Right renal pelvis (tissue), 4 donors: ENCODE data around the gene PRDM16. TPM values are rescaled to one million over a fixed set of nuclear protein-coding genes. Genes with fewer than 3 reads are reported as not detected.

Source experiments
- DNase-seq, 4 donors: peaks; one replicate each; pipeline ENCODE4 v3.0.0-alpha.2; 2013; ENCODE audit warnings: low read depth in 4 of 4, low spot score in 3 of 4, missing footprints in 1 of 4
- polyA plus RNA-seq, 4 donors: library from polyadenylated mRNA; unstranded; fragments of 120-200 nt; gene quantifications; one replicate each; pipeline ENCODE4 v1.2.1, GENCODE V29; 2013; ENCODE audit not compliant: insufficient read length in 4 of 4

The PRDM16 gene
- polyA plus RNA-seq, 4 donors: 6.0 to 8.1 (median 7.0) TPM

GRCh38 chr1:3135744-3136455 is 66.9 kb downstream of the PRDM16 start:
- no peak for DNase-seq

- no peak for DNase-seq
Observed at GRCh38 chr1:3136532-3136931, 67.5 kb downstream of the PRDM16 start.

- no peak for DNase-seq
Observed at GRCh38 chr1:3137111-3138100, 68.4 kb downstream of the PRDM16 start.

GRCh38 chr1:3138623-3139151 is 69.7 kb downstream of the PRDM16 start:
- no peak for DNase-seq

GRCh38 chr1:3139451-3139852 is 70.4 kb downstream of the PRDM16 start:
- no peak for DNase-seq

GRCh38 chr1:3139871-3140361 is 70.9 kb downstream of the PRDM16 start:
- DNase-seq: no peak

GRCh38 chr1:3140437-3140836 is 71.4 kb downstream of the PRDM16 start:
- no peak for DNase-seq

- DNase-seq: no peak
Observed at GRCh38 chr1:3141129-3141528, 72.1 kb downstream of the PRDM16 start.

GRCh38 chr1:3141836-3142235 is 72.8 kb downstream of the PRDM16 start:
- no peak for DNase-seq

- no peak for DNase-seq
Observed at GRCh38 chr1:3142236-3142635, 73.2 kb downstream of the PRDM16 start.

- DNase-seq: no peak
Observed at GRCh38 chr1:3142751-3143150, 73.7 kb downstream of the PRDM16 start.

GRCh38 chr1:3145532-3146325 is 76.7 kb downstream of the PRDM16 start:
- no peak for DNase-seq

- DNase-seq: no peak
Observed at GRCh38 chr1:3146458-3146857, 77.5 kb downstream of the PRDM16 start.

GRCh38 chr1:3146907-3147306 is 77.9 kb downstream of the PRDM16 start:
- no peak for DNase-seq

GRCh38 chr1:3148171-3148570 is 79.2 kb downstream of the PRDM16 start:
- no peak for DNase-seq

- DNase-seq: no peak
Observed at GRCh38 chr1:3149277-3149676, 80.3 kb downstream of the PRDM16 start.

GRCh38 chr1:3151456-3151855 is 82.5 kb downstream of the PRDM16 start:
- no peak for DNase-seq

GRCh38 chr1:3152143-3152542 is 83.1 kb downstream of the PRDM16 start:
- DNase-seq: no peak

- no peak for DNase-seq
Observed at GRCh38 chr1:3153197-3153596, 84.2 kb downstream of the PRDM16 start.
